M059J (cell line): ENCODE results near the gene ALDH1L1. TPM values are rescaled to one million over a fixed set of nuclear protein-coding genes. Genes with fewer than 3 reads are reported as not detected.

ENCODE experiments used
- DNase-seq: peaks from one replicate; pipeline ENCODE4 v3.0.0-alpha.2; 2012; ENCODE audit warnings: low read depth
- total RNA-seq: library from RNA; depleted of rRNA; stranded (reverse); fragments of >200 nt; shearing (Covaris generic); gene quantifications from 2 replicates; pipeline ENCODE4 v1.2.3, GENCODE V29; 2014; rRNA removed

ALDH1L1 gene
- total RNA-seq, 1 experiment from 2014 or later = 1.2 TPM

GRCh38 chr3:126054870-126055269 lies 125.5 kb downstream of the ALDH1L1 start:
- DNase-seq = no peak

- DNase-seq = no peak
Observed at GRCh38 chr3:126053949-126054569, 126.3 kb downstream of the ALDH1L1 start.

Other genes with a start within 250 kb of the ALDH1L1 start
- gene ROPN1B, start 211.4 kb downstream of the ALDH1L1 start, total RNA-seq = 0.15 and 8.8 TPM in 2 replicates
- 57.3 and 67.5 TPM in 2 replicates for gene SLC41A3, start 96.5 kb downstream of the ALDH1L1 start, total RNA-seq
- 0.10 TPM in 1 of 2 replicates, not detected in the other for gene KLF15, start 176.8 kb upstream of the ALDH1L1 start, total RNA-seq
- gene CFAP100, start 214.3 kb upstream of the ALDH1L1 start, total RNA-seq = not detected in 2 replicates